ENCODE measurements around the gene EPM2A. TPM values are rescaled to one million over a fixed set of nuclear protein-coding genes. Genes with fewer than 3 reads are reported as not detected.
"Not testable (repeated sequence)": the region's sequence is repeated elsewhere in the genome, so short reads cannot be mapped to it uniquely, and the experiment has no call there.

Gene EPM2A
- 2.9 TPM for polyA plus RNA-seq (2013, experiment 1 of 2; ENCODE audit: insufficient read length)
- polyA plus RNA-seq (2013, experiment 2 of 2; ENCODE audit: insufficient read length) = 3.8 TPM

DNA sequence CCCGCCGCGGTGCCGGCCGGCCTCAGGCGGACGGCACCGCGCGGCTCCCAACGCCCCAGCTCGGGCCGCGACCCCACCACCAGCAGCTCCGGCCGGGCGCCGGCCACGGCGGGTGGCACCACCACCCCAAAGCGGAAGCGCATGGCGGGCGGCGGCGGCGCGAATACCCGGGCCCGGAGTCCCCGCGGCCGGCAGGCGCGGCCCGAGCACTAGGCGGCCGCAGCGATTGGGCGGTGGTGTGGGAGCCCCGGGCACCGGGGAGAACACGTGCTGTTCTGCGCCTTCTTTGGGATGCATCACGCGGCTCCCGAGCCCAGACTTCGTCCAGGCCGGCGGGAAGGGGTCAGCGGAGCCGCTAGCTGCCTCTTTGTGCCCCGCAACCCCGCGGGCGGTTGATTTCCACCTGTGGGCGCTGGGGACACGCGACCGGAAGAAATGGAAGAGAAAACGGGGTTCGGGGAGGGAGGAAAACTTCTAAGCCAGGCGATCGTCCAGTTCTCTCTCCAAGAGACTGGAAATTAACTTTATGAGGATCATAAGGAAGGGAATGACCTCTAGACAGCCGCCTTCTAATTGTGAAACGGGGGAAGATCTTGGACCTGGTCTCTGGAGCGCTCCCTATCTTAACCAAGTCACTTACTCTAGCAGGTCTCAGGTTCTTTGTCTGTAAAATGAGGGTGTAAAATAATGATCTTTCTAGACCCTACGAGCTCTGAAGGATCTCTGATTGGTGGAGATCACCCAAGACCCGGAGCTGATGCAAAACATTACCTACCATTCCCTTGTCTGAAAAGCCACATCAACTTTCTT lies at the start of gene EPM2A:
Gene EPM2A, minus strand, starts transcription at position 165 of the 810 bp plus-strand sequence. Its CDS starts 22 bp downstream, at position 143.
- DNase-seq = peak; percentile 83

DNA sequence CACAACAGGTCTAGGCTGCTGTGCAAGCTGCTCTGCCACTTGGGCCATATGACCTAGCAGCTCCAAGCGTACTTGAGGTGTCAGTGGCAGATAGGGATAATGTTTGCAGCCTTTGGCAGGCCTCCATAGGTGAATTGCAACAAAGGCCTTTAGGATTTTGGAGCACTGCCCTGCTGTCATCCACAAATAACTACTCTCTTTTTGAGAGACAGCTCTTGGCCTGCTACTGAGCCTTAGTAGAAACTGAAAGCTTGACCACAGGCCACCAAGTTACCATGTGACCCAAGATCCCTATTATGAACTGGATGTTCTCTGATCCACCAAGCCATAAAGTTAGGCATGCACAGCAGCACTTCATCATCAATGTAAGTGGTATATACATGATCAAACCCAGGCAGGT lies 49.4 kb upstream of the EPM2A start:
- no peak for DNase-seq

DNA sequence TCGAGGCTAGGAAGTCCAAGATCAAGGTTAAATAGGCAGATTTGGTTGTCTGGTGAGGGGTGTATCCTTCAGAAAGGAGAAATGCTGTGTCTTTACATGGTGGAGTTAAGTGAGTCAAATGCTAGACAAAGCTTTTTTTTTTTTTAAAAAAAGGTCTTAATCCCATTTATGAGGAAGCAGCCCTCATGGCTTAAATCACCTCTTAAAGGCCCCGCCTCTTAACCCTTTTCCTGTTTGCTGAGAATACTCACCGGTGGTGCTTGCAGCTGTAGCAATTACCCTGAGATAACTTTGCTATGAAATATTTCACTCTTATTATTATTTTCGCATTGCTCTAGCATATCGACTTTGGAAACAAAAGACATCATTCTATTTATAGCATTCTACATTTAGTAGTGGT lies 48.5 kb upstream of the EPM2A start:
- no peak for DNase-seq

DNA sequence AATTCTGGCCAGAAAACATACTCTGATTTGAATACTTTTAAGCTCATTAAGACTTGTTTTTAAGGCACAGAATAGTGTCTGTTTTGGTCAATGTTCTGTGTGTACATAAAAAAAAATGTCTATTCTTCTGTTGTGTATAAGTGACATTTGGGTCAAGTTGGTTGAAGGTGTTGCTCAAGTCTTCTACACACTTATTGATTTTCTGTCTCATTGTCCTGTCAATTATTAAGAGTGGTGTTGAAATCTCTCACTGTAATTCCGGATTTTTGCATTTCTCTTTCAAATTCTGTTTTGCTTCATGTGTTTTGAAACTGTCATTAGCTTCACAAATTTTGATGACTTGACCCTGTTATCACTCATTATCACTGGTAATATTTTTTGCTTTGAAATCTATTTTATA lies 37.5 kb upstream of the EPM2A start:
- DNase-seq = no peak

- DNase-seq = no peak
Observed at GRCh38 chr6:145765449-145765848, 30.1 kb upstream of the EPM2A start.

- DNase-seq = no peak
Observed at GRCh38 chr6:145763742-145764141, 28.4 kb upstream of the EPM2A start.

DNA sequence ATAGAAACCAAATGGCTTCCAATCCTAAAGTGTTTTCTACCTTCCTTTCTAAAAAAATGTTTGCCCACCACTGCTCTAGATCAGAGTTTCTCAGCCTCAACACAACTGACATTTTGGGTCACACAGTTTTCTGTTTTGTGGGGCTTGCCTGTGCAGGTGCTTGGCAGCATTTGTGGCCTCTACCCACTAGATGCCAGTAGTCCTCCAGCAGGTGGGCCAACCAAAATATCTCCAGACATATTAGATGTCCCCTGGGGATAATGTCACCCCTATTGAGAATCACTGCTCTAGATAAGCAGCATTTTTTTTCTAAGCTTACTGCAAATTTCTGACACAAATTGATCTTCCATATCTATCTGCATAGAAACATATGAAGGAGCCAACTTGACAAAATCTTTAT lies 26.3 kb upstream of the EPM2A start:
- no peak for DNase-seq

DNA sequence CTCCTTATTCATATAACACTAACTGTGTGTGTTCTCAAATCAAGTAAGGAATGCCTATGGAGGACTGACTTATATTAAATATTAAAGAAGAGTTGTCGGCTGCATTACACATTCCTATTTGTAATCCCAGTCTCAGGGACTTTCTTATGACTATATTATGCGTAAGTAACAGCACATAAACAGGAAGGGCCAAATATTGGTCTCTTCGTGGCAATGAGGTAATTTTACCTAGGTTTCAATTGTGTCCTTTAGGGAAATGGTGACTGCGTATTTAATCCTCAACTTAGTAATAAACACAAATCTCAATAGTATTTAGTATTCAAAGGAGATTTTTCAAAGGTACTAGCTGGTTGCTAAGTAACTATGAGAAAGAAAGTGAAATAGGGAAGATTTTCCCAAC lies 22.8 kb upstream of the EPM2A start:
- no peak for DNase-seq

GRCh38 chr6:145756170-145756662 lies 20.9 kb upstream of the EPM2A start:
- DNase-seq = peak; percentile 96

DNA sequence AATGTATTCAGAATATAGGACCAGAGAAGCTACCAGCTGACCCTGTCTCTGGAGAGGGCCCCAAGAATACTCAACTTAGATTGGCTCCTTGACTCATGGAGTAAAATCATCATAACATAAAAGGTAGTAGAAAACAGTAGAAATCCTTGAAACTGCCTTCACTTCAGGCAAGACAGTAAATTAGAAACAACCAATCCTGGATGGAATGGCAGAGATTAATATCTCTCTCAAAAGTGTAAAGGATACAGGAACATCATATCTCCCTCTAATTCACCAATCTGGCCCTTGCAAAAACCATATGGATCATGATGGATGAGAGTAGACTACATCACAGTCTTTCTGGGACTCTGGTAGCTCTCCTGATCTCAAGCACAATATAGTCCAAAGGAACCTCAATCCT lies 20.4 kb upstream of the EPM2A start:
- DNase-seq = no peak

DNA sequence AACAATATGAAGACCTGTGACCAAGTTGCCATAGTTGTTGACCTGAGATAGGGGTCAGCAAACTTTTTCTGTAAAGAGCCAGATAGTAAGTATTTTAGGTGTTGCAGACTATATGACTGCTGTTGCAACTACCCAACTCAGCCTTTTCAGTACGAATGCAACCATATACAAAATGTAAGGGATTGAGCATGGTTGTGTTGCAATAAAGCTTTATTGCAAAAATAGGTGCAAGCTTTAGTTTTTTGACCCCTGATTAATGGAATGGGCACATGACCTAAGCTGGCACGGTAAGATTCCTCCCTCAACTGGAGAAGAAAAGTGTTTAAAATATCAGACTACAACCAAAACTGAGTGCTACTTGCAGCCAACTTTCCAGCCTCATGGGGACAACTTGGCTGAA lies 17.3 kb upstream of the EPM2A start:
- no peak for DNase-seq

- DNase-seq = peak; percentile 87
Observed at GRCh38 chr6:145749632-145750031, 14.3 kb upstream of the EPM2A start.

DNA sequence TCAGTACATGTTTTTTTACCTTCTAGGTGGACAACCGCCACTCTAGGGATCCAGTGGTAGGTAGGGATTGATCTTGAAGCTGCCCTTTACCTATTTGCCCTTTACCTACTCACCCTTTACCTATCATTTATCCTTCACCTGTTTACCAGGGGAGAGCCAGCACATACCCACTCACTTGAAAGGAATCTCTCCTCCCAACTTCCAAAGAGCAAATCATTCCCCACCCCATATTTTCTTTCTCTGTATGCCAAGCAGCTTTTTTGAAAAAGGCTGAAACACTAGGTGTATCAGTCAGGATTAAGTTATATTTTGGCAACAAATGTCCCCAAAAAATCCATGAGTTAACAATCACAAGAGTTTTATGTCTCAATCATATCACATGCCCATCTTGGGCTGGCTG lies 10.5 kb upstream of the EPM2A start:
- DNase-seq = no peak

GRCh38 chr6:145744619-145745018 lies 9.3 kb upstream of the EPM2A start:
- no peak for DNase-seq

DNA sequence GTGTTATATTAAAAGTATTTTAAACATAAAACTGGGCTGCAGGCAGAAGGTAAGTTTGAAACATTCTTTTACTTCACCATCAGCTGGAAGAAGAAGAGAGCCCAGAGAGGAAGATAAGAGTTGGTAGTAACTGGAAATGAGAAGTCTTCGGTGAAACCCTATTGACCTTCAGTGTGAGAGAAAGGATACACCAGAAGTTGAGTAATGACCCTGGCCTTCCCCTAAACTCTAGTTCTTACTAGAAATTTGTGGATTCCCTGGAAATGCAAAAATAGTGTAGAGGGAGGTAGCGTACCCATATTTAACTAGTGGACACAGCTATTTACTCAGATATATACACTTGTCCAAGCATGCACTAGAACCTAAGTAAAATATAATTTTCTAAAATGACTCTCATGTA lies 8.0 kb upstream of the EPM2A start:
- DNase-seq = no peak

DNA sequence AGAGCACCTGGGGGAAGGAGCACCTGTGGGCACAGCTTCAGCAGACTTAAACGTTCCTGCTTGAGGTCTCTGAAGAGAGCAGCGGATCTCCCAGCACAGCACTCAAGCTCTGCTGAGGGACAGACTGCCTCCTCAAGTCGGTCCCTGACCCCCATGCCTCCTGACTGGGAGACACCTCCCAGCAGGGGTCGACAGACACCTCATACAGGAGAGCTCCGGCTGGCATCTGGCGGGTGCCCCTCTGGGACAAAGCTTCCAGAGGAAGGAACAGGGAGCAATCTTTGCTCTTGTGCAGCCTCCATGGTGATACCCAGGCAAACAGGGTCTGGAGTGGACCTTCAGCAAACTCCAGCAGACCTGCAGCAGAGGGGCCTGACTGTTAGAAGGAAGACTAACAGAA lies 7.2 kb upstream of the EPM2A start:
- not testable (repeated sequence) for DNase-seq

DNA sequence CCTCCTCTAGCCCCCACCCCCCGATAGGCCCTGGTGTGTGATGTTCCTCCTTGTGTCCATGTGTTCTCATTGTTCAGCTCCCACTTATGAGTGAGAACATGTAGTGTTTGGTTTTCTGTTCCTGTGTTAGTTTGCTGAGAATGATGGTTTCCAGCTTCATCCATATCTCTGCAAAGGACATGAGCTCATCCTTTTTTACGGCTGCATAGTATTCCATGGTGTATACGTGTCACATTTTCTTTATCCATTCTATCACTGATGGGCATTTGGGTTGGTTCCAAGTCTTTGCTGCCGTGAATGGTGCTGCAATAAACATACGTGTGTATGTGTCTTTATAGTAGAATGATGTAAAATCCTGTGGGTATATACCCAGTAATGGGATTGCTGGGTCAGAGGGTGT lies 4.4 kb upstream of the EPM2A start:
- DNase-seq = not testable (repeated sequence)

GRCh38 chr6:145738265-145738664 lies 2.9 kb upstream of the EPM2A start:
- no peak for DNase-seq

- DNase-seq = peak; percentile 13
Observed at GRCh38 chr6:145736661-145737144, 1.4 kb upstream of the EPM2A start.

DNA sequence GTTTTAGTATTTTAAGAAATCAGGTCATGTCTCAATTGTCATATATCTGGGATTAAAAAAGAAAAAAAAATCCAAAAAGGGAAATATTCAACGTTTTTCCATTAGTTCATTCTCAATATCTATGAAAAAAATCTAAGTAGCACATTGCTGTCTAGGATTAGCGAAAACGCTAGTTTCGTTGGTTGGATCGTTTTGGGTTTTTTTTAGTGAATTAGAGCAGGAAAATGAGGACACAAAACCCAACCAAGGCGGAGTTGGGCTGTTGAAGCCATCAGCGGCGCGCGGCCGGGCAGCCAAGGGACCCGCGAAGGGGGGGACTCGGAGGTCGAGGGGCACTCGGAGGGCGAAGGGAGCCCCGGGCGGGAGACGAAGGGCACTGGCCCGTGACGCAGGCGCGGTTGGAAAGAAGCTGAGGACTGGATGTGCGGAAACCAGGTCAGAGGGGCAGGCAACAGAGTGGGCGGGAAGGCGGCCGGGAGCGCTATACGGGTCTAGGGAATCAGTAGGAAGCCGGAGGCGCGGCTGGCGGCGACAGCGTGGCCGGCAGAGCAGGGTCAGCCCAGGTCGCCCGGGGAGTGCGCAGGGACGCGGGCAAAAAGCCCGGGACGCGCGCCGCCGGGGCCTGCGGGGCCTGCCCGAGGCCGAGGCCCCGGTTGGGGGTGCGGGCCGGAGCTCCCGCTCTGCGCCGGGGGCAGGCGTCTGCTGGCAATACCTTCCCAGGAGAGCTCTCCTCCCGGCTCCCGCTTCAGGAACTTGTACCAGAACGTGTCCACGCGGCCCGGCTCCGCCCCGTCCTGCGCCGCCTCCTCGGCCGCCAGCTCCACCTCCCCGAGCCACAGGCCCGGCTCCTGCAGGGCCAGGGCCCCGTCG lies 599 bp downstream of the EPM2A start:
- DNase-seq = peak; percentile 91

DNA sequence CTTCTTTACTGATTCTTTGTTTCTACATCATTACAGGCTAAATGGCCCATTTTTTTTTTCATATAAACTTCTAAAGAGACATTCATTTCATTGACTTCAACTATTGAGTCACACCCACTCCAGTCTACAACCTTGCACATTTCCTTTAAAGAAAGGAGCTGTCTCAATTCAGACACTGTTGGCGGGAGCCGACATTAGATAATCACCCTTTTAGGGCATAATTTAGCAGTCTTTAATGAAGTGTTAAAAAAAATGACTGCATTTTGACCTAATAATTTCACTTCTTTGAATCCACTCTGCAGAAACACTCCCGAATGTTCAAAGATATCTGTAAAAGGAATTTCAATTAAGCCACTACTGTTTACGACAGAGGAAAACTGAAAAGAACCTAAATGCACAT lies 1.5 kb downstream of the EPM2A start:
- no peak for DNase-seq

- DNase-seq = no peak
Observed at GRCh38 chr6:145733207-145733606, 2.1 kb downstream of the EPM2A start.

GRCh38 chr6:145731447-145731846 lies 3.9 kb downstream of the EPM2A start:
- DNase-seq = peak; percentile 47

Measured in fibroblast of skin of scalp (primary cell).